Duodenal mucosa (tissue), 2 donors: ENCODE results near the gene NECAB2.
"Not testable (repeated sequence)": the region's sequence is repeated elsewhere in the genome, so short reads cannot be mapped to it uniquely, and the experiment has no call there.

Experiments
- H3K27ac ChIP-seq: one replicate; pipeline ENCODE4 v1.7.0; 2013; ENCODE audit warnings: low read depth, low read length
- H3K27me3 ChIP-seq, 2 donors: one replicate each; pipeline ENCODE4 v1.7.0; 2013; ENCODE audit warnings: low read length in 2 of 2, control low read depth in 1 of 2; ENCODE audit not compliant: insufficient read depth in 2 of 2, control insufficient read depth in 1 of 2
- H3K36me3 ChIP-seq, 2 donors: one replicate each; pipeline ENCODE4 v1.7.0; 2013; ENCODE audit warnings: low read length in 2 of 2, control low read depth in 1 of 2; ENCODE audit not compliant: insufficient read depth in 2 of 2, control insufficient read depth in 1 of 2
- H3K4me1 ChIP-seq, 2 donors: one replicate each; pipeline ENCODE4 v1.7.0; 2013; ENCODE audit warnings: low read length in 2 of 2, control low read depth in 1 of 2; ENCODE audit not compliant: insufficient read depth in 2 of 2, control insufficient read depth in 1 of 2
- H3K4me3 ChIP-seq, 2 donors: one replicate each; pipeline ENCODE4 v1.7.0; 2013; ENCODE audit warnings: low read length in 2 of 2, low read depth in 1 of 2
- H3K9ac ChIP-seq, 2 donors: one replicate each; pipeline ENCODE4 v1.7.0; 2013; ENCODE audit warnings: low read length in 2 of 2, low read depth in 1 of 2
- H3K9me3 ChIP-seq, 2 donors: one replicate each; pipeline ENCODE4 v1.7.0; 2013; ENCODE audit warnings: low read length in 2 of 2, control low read depth in 1 of 2; ENCODE audit not compliant: control insufficient read depth in 1 of 2

NECAB2 gene

GRCh38 chr16:83943516-83944050 is 24.5 kb upstream of the NECAB2 start:
- H3K4me1 ChIP-seq: peaks cover 22 to 24% of the 10 kb centered on the region in 2 donors
- no peak overlapping the region for H3K9ac ChIP-seq
- no peaks in the 10 kb centered on the region for H3K36me3 ChIP-seq
- H3K27ac ChIP-seq: no peak overlapping the region
- H3K9me3 ChIP-seq: no peaks in the 10 kb centered on the region
- H3K4me3 ChIP-seq: no peak overlapping the region
- no peaks in the 10 kb centered on the region for H3K27me3 ChIP-seq

DNA sequence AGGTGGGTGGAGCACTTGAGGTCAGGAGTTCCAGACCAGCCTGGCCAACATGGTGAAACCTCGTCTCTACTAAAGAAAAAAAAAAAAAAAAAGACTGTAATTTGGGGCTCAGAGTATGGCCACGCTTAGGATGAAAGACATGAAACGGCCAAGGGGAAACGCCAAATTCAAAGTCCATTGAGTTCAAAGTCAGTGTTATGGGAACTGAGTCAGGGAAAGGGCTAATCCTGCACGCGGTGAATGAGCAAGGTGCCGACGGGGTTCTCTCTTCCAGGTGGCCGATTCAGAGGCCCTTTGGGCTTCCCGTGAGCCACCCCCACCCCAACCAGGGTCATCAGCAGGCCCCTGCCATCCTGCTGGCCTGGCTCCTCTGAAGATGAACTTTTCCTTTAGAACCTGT is 22.5 kb upstream of the NECAB2 start:
- Histone ChIP-seq H3K4me1 (peaks cover 25 to 35% of the 10 kb centered on the region in 2 donors), H3K27me3 (no peaks in the 10 kb centered on the region), H3K9ac (no peak overlapping the region), H3K36me3 (no peaks in the 10 kb centered on the region), H3K4me3 (no peak overlapping the region), H3K9me3 (no peaks in the 10 kb centered on the region), H3K27ac (no peak overlapping the region)

GRCh38 chr16:83946154-83946780 is 21.8 kb upstream of the NECAB2 start:
- Histone ChIP-seq H3K9ac (no peak overlapping the region), H3K27me3 (no peaks in the 10 kb centered on the region), H3K27ac (no peak overlapping the region), H3K36me3 (no peaks in the 10 kb centered on the region), H3K4me3 (no peak overlapping the region), H3K4me1 (peaks cover 25 to 35% of the 10 kb centered on the region in 2 donors), H3K9me3 (no peaks in the 10 kb centered on the region)

DNA sequence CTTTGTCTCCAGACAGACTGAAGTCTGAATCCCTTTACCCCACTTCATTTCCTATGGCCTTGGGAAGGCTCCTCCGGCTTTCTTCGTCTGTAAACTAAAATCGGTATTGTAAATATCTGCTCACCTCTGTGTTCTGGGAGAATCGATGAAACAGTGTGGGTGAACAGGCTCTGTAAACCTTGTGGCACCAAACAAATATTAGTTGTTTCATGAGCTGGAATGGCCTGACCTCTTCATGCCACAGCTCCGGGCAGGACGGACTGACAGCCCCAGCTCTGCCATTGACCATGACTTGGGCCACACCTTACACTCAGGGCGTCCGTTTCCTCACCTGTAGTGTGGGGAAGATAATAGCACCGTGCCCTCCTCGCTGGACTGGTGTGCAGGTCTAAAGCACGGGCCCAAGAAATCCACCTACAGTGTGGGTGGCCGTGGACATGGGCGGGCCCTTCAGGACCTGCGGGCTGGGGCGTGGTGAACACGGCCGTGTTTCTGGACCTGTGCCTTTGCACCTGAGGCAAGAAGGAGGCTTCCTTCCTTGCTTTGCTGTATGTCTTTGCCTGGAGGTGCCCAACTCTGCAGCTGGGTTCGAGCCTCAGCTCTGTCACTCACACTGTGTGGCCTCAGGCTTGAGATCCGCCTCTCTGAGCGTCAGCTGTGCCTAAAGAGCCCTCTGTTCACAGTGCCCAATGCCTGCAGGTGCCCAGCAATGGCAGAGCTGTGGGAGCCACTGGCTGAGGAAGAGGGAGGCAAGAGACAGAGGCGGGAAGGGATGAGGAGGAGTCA is 21.1 kb upstream of the NECAB2 start:
- Histone ChIP-seq H3K4me3 (no peak overlapping the region), H3K4me1 (peaks cover 25 to 35% of the 10 kb centered on the region in 2 donors), H3K27ac (no peak overlapping the region), H3K9me3 (no peaks in the 10 kb centered on the region), H3K36me3 (no peaks in the 10 kb centered on the region), H3K9ac (no peak overlapping the region), H3K27me3 (no peaks in the 10 kb centered on the region)

GRCh38 chr16:83947642-83948234 is 20.3 kb upstream of the NECAB2 start:
- no peaks in the 10 kb centered on the region for H3K27me3 ChIP-seq
- no peaks in the 10 kb centered on the region for H3K36me3 ChIP-seq
- no peak overlapping the region for H3K4me3 ChIP-seq
- no peaks in the 10 kb centered on the region for H3K9me3 ChIP-seq
- no peak overlapping the region for H3K27ac ChIP-seq
- no peak overlapping the region for H3K9ac ChIP-seq
- H3K4me1 ChIP-seq: peaks cover 29 to 40% of the 10 kb centered on the region in 2 donors

GRCh38 chr16:83948914-83949723 is 18.9 kb upstream of the NECAB2 start:
- Histone ChIP-seq H3K9ac (peak overlapping the region in 1 of 2 donors; percentile 18), H3K27me3 (no peaks in the 10 kb centered on the region), H3K36me3 (no peaks in the 10 kb centered on the region), H3K9me3 (no peaks in the 10 kb centered on the region), H3K4me1 (peaks cover 30 to 48% of the 10 kb centered on the region in 2 donors), H3K27ac (no peak overlapping the region), H3K4me3 (peak overlapping the region in 1 of 2 donors; percentile 10)

DNA sequence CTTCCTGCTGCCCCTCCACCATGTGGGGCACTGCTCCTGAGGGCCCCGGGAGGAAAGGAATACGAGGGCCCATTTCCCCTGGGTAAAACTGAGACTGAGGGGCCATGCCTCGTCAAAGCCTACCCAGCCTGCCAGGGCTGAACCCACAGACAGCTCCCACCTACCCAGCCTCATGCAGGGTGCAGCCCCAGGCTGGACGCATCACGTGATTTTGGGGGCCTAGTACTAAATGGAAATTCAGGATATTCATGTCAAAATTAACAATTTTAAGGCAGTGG is 18.4 kb upstream of the NECAB2 start:
- no peaks in the 10 kb centered on the region for H3K9me3 ChIP-seq
- no peak overlapping the region for H3K27ac ChIP-seq
- no peaks in the 10 kb centered on the region for H3K36me3 ChIP-seq

GRCh38 chr16:83950862-83951399 is 17.1 kb upstream of the NECAB2 start:
- H3K9me3 ChIP-seq, H3K36me3 ChIP-seq, H3K27me3 ChIP-seq, H3K27ac ChIP-seq, H3K4me3 ChIP-seq, H3K9ac ChIP-seq: not testable (repeated sequence)
- H3K4me1 ChIP-seq: peaks cover 35 to 59% of the 10 kb centered on the region in 2 donors

More for the DNA sequence above, 18.4 kb upstream of the NECAB2 start:
- no peak overlapping the region for H3K9ac ChIP-seq
- H3K4me3 ChIP-seq: no peak overlapping the region
- H3K4me1 ChIP-seq: peaks cover 30 to 52% of the 10 kb centered on the region in 2 donors
- no peaks in the 10 kb centered on the region for H3K27me3 ChIP-seq

DNA sequence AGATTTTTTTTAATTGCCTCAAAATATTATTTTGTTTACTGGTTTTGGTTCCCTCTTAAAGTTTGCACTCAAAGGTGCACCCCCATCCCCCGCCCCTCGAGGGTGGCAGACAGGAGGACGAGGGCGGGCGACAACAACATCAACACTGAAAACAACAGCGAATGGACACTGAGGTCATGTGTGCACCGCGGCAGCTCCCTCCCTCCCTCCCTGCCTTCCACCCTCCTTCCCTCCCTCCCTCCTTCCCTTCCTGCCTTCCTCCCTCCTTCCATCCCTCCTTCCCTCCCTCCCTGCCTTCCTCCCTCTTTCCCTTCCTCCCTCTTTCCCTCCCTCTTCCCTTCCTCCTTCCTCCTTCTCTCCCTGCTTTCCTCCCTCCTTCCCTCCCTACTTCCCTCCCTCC is 16.5 kb upstream of the NECAB2 start:
- Histone ChIP-seq H3K27me3 (no peaks in the 10 kb centered on the region), H3K9ac (no peak overlapping the region), H3K36me3 (peaks cover 0 to 5% of the 10 kb centered on the region in 2 donors), H3K4me3 (no peak overlapping the region), H3K27ac (no peak overlapping the region), H3K4me1 (peaks cover 29 to 59% of the 10 kb centered on the region in 2 donors), H3K9me3 (no peaks in the 10 kb centered on the region)
